ACC112 (cell line): ENCODE results near the gene SYNC.
"Not testable (repeated sequence)": the region's sequence is repeated elsewhere in the genome, so short reads cannot be mapped to it uniquely, and the experiment has no call there.

ENCODE experiments used
- H2AFZ ChIP-seq: fragments of 200-600 bp; sonication (generic); one replicate; pipeline ENCODE4 v1.6.0; 2017; ENCODE audit warnings: antibody characterized with exemption, low read length; ENCODE audit not compliant: unreplicated experiment
- H3K27ac ChIP-seq: fragments of 200-600 bp; sonication (generic); 2 replicates; pipeline ENCODE4 v1.5.1; 2014; ENCODE audit warnings: low read depth, mild to moderate bottlenecking, antibody characterized with exemption, low read length, moderate library complexity
- H3K27me3 ChIP-seq: fragments of 200-600 bp; sonication (generic); 2 replicates; pipeline ENCODE4 v1.6.1; 2014; ENCODE audit warnings: mild to moderate bottlenecking, antibody characterized with exemption, low read length, moderate library complexity, mixed read lengths; ENCODE audit not compliant: insufficient read depth
- H3K36me3 ChIP-seq: fragments of 200-600 bp; sonication (generic); 2 replicates; pipeline ENCODE4 v1.6.1; 2016; ENCODE audit warnings: mild to moderate bottlenecking, antibody characterized with exemption, low read length, moderate library complexity, mixed read lengths; ENCODE audit not compliant: insufficient read depth
- H3K4me1 ChIP-seq: fragments of 200-600 bp; sonication (generic); one replicate; pipeline ENCODE4 v1.6.1; 2016; ENCODE audit warnings: low read length, mixed read lengths; ENCODE audit not compliant: insufficient read depth, unreplicated experiment, control insufficient read depth
- H3K4me3 ChIP-seq: fragments of 200-600 bp; sonication (generic); 2 replicates; pipeline ENCODE4 v1.5.1; 2014; ENCODE audit warnings: mild to moderate bottlenecking, low read depth, low read length
- H3K79me2 ChIP-seq: fragments of 200-600 bp; sonication (generic); one replicate; pipeline ENCODE4 v1.6.0; 2016; ENCODE audit warnings: low read length; ENCODE audit not compliant: control insufficient read depth, unreplicated experiment, insufficient read depth

Gene SYNC

GRCh38 chr1:32636914-32637645, 65.5 kb downstream of the SYNC start:
- Histone ChIP-seq H3K27me3 (no peaks in the 10 kb centered on the region), H3K79me2 (peaks cover 15% of the 10 kb centered on the region), H3K27ac (no peak overlapping the region), H2AFZ (no peak overlapping the region), H3K36me3 (0 out of 2 replicates have a peak, but pooled peaks cover 5% of the 10 kb centered on the region), H3K4me1 (no peaks in the 10 kb centered on the region), H3K4me3 (no peak overlapping the region)

GRCh38 chr1:32635508-32636277, 66.9 kb downstream of the SYNC start:
- Histone ChIP-seq H3K79me2 (peaks cover 13% of the 10 kb centered on the region), H3K27me3 (no peaks in the 10 kb centered on the region), H2AFZ (no peak overlapping the region), H3K27ac (no peak overlapping the region), H3K36me3 (0 out of 2 replicates have a peak, but pooled peaks cover 5% of the 10 kb centered on the region), H3K4me3 (no peak overlapping the region), H3K4me1 (no peaks in the 10 kb centered on the region)

GRCh38 chr1:32632829-32633228, 69.7 kb downstream of the SYNC start:
- Histone ChIP-seq H2AFZ (no peak overlapping the region), H3K4me1 (no peaks in the 10 kb centered on the region), H3K79me2 (peaks cover 6% of the 10 kb centered on the region), H3K27me3 (no peaks in the 10 kb centered on the region), H3K27ac (no peak overlapping the region), H3K36me3 (0 out of 2 replicates have a peak, but pooled peaks cover 5% of the 10 kb centered on the region), H3K4me3 (no peak overlapping the region)

DNA sequence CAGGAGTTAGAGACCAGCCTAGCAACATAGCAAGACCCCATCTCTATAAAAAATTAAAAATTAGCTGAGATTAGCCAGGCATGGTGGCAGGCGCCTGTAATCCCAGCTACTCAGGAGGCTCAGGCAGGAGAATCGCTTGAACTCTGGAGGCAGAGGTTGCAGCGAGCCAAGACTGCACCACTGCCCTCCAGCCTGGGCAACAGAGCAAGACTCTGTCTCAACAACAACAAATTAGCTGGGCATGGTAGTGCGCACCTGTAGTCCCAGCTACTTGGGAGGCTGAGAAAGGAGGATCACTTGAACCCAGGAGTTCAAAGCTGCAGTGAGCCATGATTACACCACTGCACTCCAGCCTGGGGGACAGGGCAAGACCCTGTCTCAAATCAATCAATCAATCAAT, 72.4 kb downstream of the SYNC start:
- not testable (repeated sequence) for H3K79me2 ChIP-seq, H3K36me3 ChIP-seq

More for the DNA sequence above, 72.4 kb downstream of the SYNC start:
- H3K27me3 ChIP-seq, H2AFZ ChIP-seq, H3K27ac ChIP-seq, H3K4me1 ChIP-seq, H3K4me3 ChIP-seq: not testable (repeated sequence)
